GM18517 (cell line): ENCODE results near the gene SLC6A9.

ENCODE experiments used
- ATAC-seq: cut with Tn5 transposase; IDR thresholded peaks from one replicate; pipeline ENCODE4 v1.9.1; 2021; ENCODE audit warnings: mild to moderate bottlenecking, moderate library complexity; ENCODE audit not compliant: unreplicated experiment

The SLC6A9 gene

DNA sequence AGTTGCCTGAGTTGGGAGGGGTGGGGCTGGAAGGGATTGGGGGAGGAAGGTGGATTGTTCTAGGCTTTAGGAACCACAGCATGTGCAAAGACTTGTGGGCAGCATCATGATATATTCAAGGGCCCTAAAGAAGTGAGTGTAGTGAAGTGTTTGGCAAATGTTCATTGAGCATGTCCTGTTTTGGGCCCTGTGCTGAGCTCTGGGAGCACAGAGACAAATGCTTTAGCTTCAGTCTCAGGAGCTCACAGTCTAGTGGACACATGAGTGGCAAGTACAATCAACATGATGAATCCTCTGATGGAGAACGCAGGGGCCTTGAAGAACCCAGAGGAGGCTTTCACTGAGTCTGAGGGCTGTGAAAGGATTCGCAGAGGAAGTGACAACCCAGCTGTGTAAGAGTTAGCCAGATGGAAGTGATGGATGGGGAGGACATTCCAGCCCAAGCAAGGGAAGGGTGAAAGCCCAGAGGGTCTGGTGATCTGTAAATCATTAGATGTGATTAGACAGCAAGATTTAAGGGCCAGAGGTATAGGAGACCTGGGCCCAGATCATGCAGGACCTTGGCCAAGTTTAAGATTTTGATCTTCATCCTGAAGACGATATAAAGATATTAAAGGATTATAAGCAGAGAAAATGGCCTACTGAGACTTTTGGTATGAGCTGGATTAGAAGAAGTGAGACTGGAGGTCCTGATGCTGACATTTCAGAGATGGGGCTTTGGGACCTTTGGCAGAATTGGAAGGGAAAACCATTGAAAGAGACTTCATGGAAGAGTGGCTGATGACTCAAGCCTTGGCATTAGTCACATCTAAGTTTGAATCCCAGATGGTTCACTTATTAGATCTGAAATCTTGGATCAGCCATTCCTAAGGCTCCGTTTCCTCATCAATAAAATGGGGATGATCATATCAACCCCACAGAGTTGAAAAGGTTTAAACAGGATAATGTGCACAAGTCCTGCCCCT, 80.0 kb downstream of the SLC6A9 start:
- no peak for ATAC-seq

DNA sequence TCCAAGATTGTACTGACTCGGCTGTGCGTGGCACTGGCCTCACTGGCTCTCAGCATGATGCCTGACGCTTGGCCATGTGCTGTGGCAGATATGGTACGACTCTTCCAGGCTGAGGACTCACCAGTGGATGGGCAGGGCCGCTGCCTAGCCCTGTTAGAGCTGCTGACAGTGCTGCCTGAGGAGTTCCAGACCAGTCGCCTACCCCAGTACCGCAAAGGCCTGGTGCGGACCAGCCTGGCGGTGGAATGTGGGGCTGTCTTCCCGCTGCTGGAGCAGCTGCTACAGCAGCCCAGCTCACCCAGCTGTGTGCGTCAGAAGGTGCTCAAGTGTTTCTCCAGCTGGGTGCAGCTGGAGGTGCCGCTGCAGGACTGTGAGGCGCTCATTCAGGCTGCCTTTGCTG, 81.6 kb downstream of the SLC6A9 start:
- no peak for ATAC-seq

- ATAC-seq: no peak
Measured at GRCh38 chr1:43947874-43948437, 83.3 kb downstream of the SLC6A9 start.

DNA sequence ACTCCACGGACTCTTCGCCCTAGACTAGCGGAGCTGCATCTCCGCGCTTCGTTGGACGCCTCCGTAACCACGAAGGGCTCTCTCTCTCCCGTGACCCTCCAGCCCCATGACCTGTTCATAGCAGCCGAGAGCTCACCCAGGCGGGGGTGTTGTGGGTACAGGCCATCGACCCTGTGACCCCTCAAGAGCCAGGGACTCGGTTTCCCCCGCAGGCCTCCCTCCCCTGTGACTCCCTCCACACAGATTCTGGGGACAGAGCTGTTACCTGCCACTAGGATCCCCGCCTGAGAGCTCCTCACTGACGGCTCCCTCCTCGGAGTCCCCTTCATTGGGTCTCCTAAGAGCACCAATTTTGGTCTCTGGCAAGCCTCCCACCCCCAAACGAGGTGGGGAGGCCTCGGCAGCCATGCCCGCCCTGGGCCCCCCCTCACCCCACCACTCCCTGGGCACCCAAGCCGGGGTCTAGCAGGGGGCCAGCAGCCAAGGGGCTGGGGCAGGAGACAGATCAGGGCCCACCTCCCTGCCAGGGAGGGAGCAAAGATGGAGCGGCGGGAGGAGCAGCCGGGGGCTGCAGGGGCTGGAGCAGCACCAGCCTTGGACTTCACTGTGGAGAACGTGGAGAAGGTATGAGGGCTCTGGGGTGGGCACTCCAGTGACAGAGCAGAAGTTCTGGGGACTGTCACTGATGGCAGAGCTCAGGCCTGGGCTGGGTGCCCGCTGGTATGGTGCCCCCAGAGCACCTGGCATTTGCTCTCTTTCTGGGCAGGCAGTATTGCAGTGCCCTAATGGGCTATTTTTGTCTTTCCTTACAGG, 84.0 kb downstream of the SLC6A9 start:
- ATAC-seq: no peak
